ENCODE data around the gene ZFP36. TPM values are rescaled to one million over a fixed set of nuclear protein-coding genes. Genes with fewer than 3 reads are reported as not detected.
A peak's percentile ranks its signal among the peaks of the same experiment; 100 is the strongest.

ZFP36 gene
- total RNA-seq, 2 experiments from 2014 or later: 69.1 to 69.3 TPM

GRCh38 chr19:39401070-39401548, 5.5 kb upstream of the ZFP36 start:
- Mint-ChIP-seq H3K36me3 (ENCODE audit: low read depth) (peaks cover 11% of the 10 kb centered on the region), H3K4me1 (peaks cover 74% of the 10 kb centered on the region), H3K4me3 (peak overlapping the region; percentile 75), H3K9me3 (ENCODE audit: low read depth) (no peaks in the 10 kb centered on the region), H3K27me3 (no peaks in the 10 kb centered on the region), H3K27ac (peak overlapping the region; percentile 100)
- POLR2A ChIA-PET: interaction anchor here (0.8 to 2.3 kb wide), 6 partner anchors 10 to 47 kb away, joined by 3 to 34 read pairs (median 16); partner anchors contain the start of genes MED29, PAF1, PLEKHG2 and RPS16
- ATAC-seq: peak; percentile 4
- DNase-seq: no peak
- CTCF ChIA-PET: interaction anchor here (0.8 to 2.5 kb wide), 5 partner anchors 10 to 59 kb away, joined by 3 to 29 read pairs (median 10); partner anchors contain the start of genes MED29, PAF1, PLEKHG2 and RPS16
- intact Hi-C loops (cut with DNase I, micrococcal nuclease): loop anchor here in 1 of 2 experiments (5.0 to 10.0 kb wide), 4 partner anchors 431 to 1214 kb away; partner anchors contain the start of genes DYRK1B and RASGRP4

- Mint-ChIP-seq H3K36me3 (ENCODE audit: low read depth) (peaks cover 12% of the 10 kb centered on the region), H3K9me3 (ENCODE audit: low read depth) (no peaks in the 10 kb centered on the region)
Observed at GRCh38 chr19:39401549-39402345, 4.9 kb upstream of the ZFP36 start.

GRCh38 chr19:39402346-39403300, 4.0 kb upstream of the ZFP36 start:
- DNase-seq (peak; percentile 93), ATAC-seq (peak; percentile 2)
- Mint-ChIP-seq H3K9me3 (ENCODE audit: low read depth) (no peaks in the 10 kb centered on the region), H3K4me1 (peaks cover 73% of the 10 kb centered on the region), H3K27me3 (no peaks in the 10 kb centered on the region), H3K4me3 (peak overlapping the region; percentile 75), H3K36me3 (ENCODE audit: low read depth) (peaks cover 21% of the 10 kb centered on the region), H3K27ac (peak overlapping the region; percentile 100)
- CTCF ChIA-PET: interaction anchor here (0.9 to 2.5 kb wide), 4 partner anchors 9 to 33 kb away, joined by 3 to 29 read pairs (median 12); partner anchors contain the start of genes MED29, PAF1, PLEKHG2 and RPS16
- POLR2A ChIA-PET: interaction anchor here (0.6 to 2.3 kb wide), 7 partner anchors 9 to 60 kb away, joined by 3 to 34 read pairs (median 10); partner anchors contain the start of genes MED29, PAF1, PLEKHG2 and RPS16
- intact Hi-C loops (cut with DNase I, micrococcal nuclease): loop anchor here (1.0 to 10.0 kb wide), 8 partner anchors 10 to 1212 kb away; partner anchors contain the start of genes DYRK1B (in 1 of the 2), MRPS12 (in 1 of the 2), PLEKHG2 (in 1 of the 2) and RASGRP4 (in 1 of the 2)

More at GRCh38 chr19:39401549-39402345, 4.9 kb upstream of the ZFP36 start:
- CTCF ChIA-PET: interaction anchor here (0.5 to 2.5 kb wide), 7 partner anchors 10 to 180 kb away, joined by 3 to 29 read pairs (median 5); partner anchors contain the start of genes MED29, PAF1, PLEKHG2 and RPS16
- intact Hi-C loops (cut with DNase I, micrococcal nuclease): loop anchor here (1.0 to 10.0 kb wide), 8 partner anchors 11 to 1213 kb away; partner anchors contain the start of genes DYRK1B (in 1 of the 2), MRPS12 (in 1 of the 2), PLEKHG2 (in 1 of the 2) and RASGRP4 (in 1 of the 2)
- Mint-ChIP-seq H3K27me3 (no peaks in the 10 kb centered on the region), H3K4me1 (peaks cover 76% of the 10 kb centered on the region), H3K4me3 (peak overlapping the region; percentile 75), H3K27ac (peak overlapping the region; percentile 100)
- peak; percentile 60 for ATAC-seq
- peak; percentile 92 for DNase-seq
- POLR2A ChIA-PET: interaction anchor here (0.6 to 2.3 kb wide), 8 partner anchors 10 to 60 kb away, joined by 3 to 34 read pairs (median 7); partner anchors contain the start of genes MED29, PAF1, PLEKHG2 and RPS16

- intact Hi-C loops (cut with DNase I, micrococcal nuclease): loop anchor here in 1 of 2 experiments (2.0 to 10.0 kb wide), 7 partner anchors 27 to 1211 kb away; partner anchors contain the start of genes DYRK1B, MRPS12, RASGRP4 and SARS2
Observed at GRCh38 chr19:39403331-39404312, 3.0 kb upstream of the ZFP36 start.

GRCh38 chr19:39405261-39405957, 1.2 kb upstream of the ZFP36 start:
- peaks cover 50% of the 10 kb centered on the region for H3K4me1 Mint-ChIP-seq
- no peaks in the 10 kb centered on the region for H3K9me3 Mint-ChIP-seq (ENCODE audit: low read depth)
- no peaks in the 10 kb centered on the region for H3K27me3 Mint-ChIP-seq
- H3K36me3 Mint-ChIP-seq (ENCODE audit: low read depth): peaks cover 26% of the 10 kb centered on the region
- POLR2A ChIA-PET: interaction anchor here (0.7 to 1.3 kb wide), 3 partner anchors 13 to 1188 kb away, joined by 3 to 4 read pairs (median 4); partner anchors contain the start of gene RPS16
- CTCF ChIA-PET: interaction anchor here (4.6 to 5.9 kb wide), 2 partner anchors 8 to 14 kb away, joined by 21 to 34 read pairs; partner anchors contain the start of genes MED29 and PAF1
- H3K27ac Mint-ChIP-seq: peak overlapping the region; percentile 70
- no peak for DNase-seq
- H3K4me3 Mint-ChIP-seq: peak overlapping the region; percentile 73
- ATAC-seq: no peak
- intact Hi-C loops (cut with DNase I, micrococcal nuclease): loop anchor here in 1 of 2 experiments (10.0 kb wide), 1 partner anchor 1209 kb away; no protein-coding TSS in a partner anchor

More at GRCh38 chr19:39403331-39404312, 3.0 kb upstream of the ZFP36 start:
- ChIA-PET CTCF (interaction anchor here (0.9 to 5.9 kb wide), 2 partner anchors 11 to 13 kb away, joined by 3 to 21 read pairs; partner anchors contain the start of genes MED29 and PAF1), POLR2A (interaction anchor here (0.7 to 1.3 kb wide), 4 partner anchors 11 to 443 kb away, joined by 3 to 5 read pairs (median 3); partner anchors contain the start of gene RPS16)
- Mint-ChIP-seq H3K9me3 (ENCODE audit: low read depth) (no peaks in the 10 kb centered on the region), H3K27me3 (no peaks in the 10 kb centered on the region), H3K4me3 (peak overlapping the region; percentile 75), H3K36me3 (ENCODE audit: low read depth) (peaks cover 27% of the 10 kb centered on the region), H3K27ac (peak overlapping the region; percentile 100), H3K4me1 (peaks cover 64% of the 10 kb centered on the region)
- DNase-seq: peak; percentile 98
- ATAC-seq: peak; percentile 27

- intact Hi-C loops (cut with DNase I, micrococcal nuclease): loop anchor here in 1 of 2 experiments (10.0 kb wide), 1 partner anchor 1209 kb away; no protein-coding TSS in a partner anchor
Observed at GRCh38 chr19:39405958-39406655, 540 bp upstream of the ZFP36 start.

GRCh38 chr19:39407410-39407659, 688 bp downstream of the ZFP36 start:
- Mint-ChIP-seq H3K36me3 (ENCODE audit: low read depth) (peaks cover 34% of the 10 kb centered on the region), H3K27ac (peak overlapping the region; percentile 96), H3K4me1 (peaks cover 45% of the 10 kb centered on the region), H3K4me3 (peak overlapping the region; percentile 73), H3K9me3 (ENCODE audit: low read depth) (no peaks in the 10 kb centered on the region), H3K27me3 (no peaks in the 10 kb centered on the region)
- ChIA-PET CTCF (interaction anchor here (4.6 to 5.9 kb wide), 2 partner anchors 10 to 16 kb away, joined by 21 to 34 read pairs; partner anchors contain the start of genes MED29 and PAF1), POLR2A (interaction anchor here (1.1 to 4.0 kb wide), 4 partner anchors 10 to 65 kb away, joined by 3 to 42 read pairs (median 11); partner anchors contain the start of genes MED29, PAF1, RPS16 and SAMD4B)
- DNase-seq: no peak
- ATAC-seq: no peak
- intact Hi-C loops (cut with DNase I, micrococcal nuclease): loop anchor here in 1 of 2 experiments (10.0 kb wide), 1 partner anchor 1207 kb away; no protein-coding TSS in a partner anchor

More at GRCh38 chr19:39405958-39406655, 540 bp upstream of the ZFP36 start:
- DNase-seq (peak; percentile 93), ATAC-seq (peak; percentile 7)
- POLR2A ChIA-PET: interaction anchor here (0.7 to 4.0 kb wide), 6 partner anchors 8 to 540 kb away, joined by 3 to 42 read pairs (median 6); partner anchors contain the start of genes MED29, PAF1, RPS16 and SAMD4B
- Mint-ChIP-seq H3K4me3 (peak overlapping the region; percentile 73), H3K27me3 (no peaks in the 10 kb centered on the region), H3K9me3 (ENCODE audit: low read depth) (no peaks in the 10 kb centered on the region), H3K36me3 (ENCODE audit: low read depth) (peaks cover 27% of the 10 kb centered on the region), H3K27ac (peak overlapping the region; percentile 88), H3K4me1 (peaks cover 51% of the 10 kb centered on the region)
- CTCF ChIA-PET: interaction anchor here (4.6 to 5.9 kb wide), 2 partner anchors 8 to 15 kb away, joined by 21 to 34 read pairs; partner anchors contain the start of genes MED29 and PAF1
